Neural cell (in vitro differentiated cells): ENCODE data around the gene DARS1. TPM values are rescaled to one million over a fixed set of nuclear protein-coding genes. Genes with fewer than 3 reads are reported as not detected.

Experiments used
- H2AFZ ChIP-seq: fragments of 200-600, 300-800 bp; sonication (generic), shearing (Covaris generic); 2 replicates; pipeline ENCODE4 v1.6.0; 2014; ENCODE audit warnings: low read depth, mild to moderate bottlenecking, antibody characterized with exemption, low read length, moderate library complexity
- H3F3A ChIP-seq: fragments of 200-600 bp; shearing (Covaris generic); 2 replicates; pipeline ENCODE4 v1.6.1; 2016; ENCODE audit warnings: mild to moderate bottlenecking, moderate library complexity, mixed read lengths, antibody characterized with exemption, low read length; ENCODE audit not compliant: insufficient read depth, poor library complexity, severe bottlenecking
- H3K27ac ChIP-seq: fragments of 200-600, 300-800 bp; sonication (generic), shearing (Covaris generic); 2 replicates; pipeline ENCODE4 v1.5.1; 2014; ENCODE audit warnings: mild to moderate bottlenecking, low read length, moderate library complexity
- H3K27me3 ChIP-seq: fragments of 300-800, 200-600 bp; sonication (generic), shearing (Covaris generic); 2 replicates; pipeline ENCODE4 v1.6.0; 2014; ENCODE audit warnings: mild to moderate bottlenecking, low read depth, low read length, moderate library complexity; ENCODE audit not compliant: insufficient read depth
- H3K36me3 ChIP-seq: fragments of 300-800, 200-600 bp; sonication (generic), shearing (Covaris generic); 2 replicates; pipeline ENCODE4 v1.5.1; 2014; ENCODE audit warnings: mild to moderate bottlenecking, antibody characterized with exemption, low read length, moderate library complexity; ENCODE audit not compliant: insufficient read depth
- H3K4me2 ChIP-seq: fragments of 300-800, 200-600 bp; sonication (generic), shearing (Covaris generic); 2 replicates; pipeline ENCODE4 v1.6.0; 2014; ENCODE audit warnings: mild to moderate bottlenecking, low read length
- H3K4me3 ChIP-seq: fragments of 300-800, 200-600 bp; sonication (generic), shearing (Covaris generic); 2 replicates; pipeline ENCODE4 v1.5.1; 2014; ENCODE audit warnings: mild to moderate bottlenecking, low read length, moderate library complexity
- H3K79me2 ChIP-seq: fragments of 200-600 bp; shearing (Covaris generic); replicated peaks from 2 replicates; pipeline ENCODE4 v1.6.0; 2014; ENCODE audit warnings: mild to moderate bottlenecking, low read length, moderate library complexity; ENCODE audit not compliant: insufficient read depth
- H3K9ac ChIP-seq: fragments of 300-800, 200-600 bp; sonication (generic), shearing (Covaris generic); 2 replicates; pipeline ENCODE4 v1.6.1; 2016; ENCODE audit warnings: mild to moderate bottlenecking, low read length, mixed read lengths
- H3K9me2 ChIP-seq: fragments of 200-600 bp; shearing (Covaris generic); 2 replicates; pipeline ENCODE4 v1.6.1; 2016; ENCODE audit warnings: mild to moderate bottlenecking, low read length, mixed read lengths; ENCODE audit not compliant: insufficient read depth
- H3K9me3 ChIP-seq: fragments of 200-600, 300-800 bp; sonication (generic), shearing (Covaris generic); 2 replicates; pipeline ENCODE4 v1.6.1; 2016; ENCODE audit warnings: mild to moderate bottlenecking, mixed run types, low read length, moderate library complexity, mixed read lengths
- H4K20me1 ChIP-seq: fragments of 200-600 bp; shearing (Covaris generic); 2 replicates; pipeline ENCODE4 v1.6.1; 2016; ENCODE audit warnings: mild to moderate bottlenecking, mixed run types; ENCODE audit not compliant: insufficient read depth
- EP300 ChIP-seq: fragments of 450-650 bp; conservative IDR thresholded peaks from 2 replicates; pipeline ENCODE4 v1.6.1; 2014; ENCODE audit warnings: antibody characterized with exemption, mild to moderate bottlenecking, moderate library complexity; ENCODE audit not compliant: poor library complexity, severe bottlenecking
- EZH2 ChIP-seq: fragments of 200-600, 300-800 bp; shearing (Covaris generic), sonication (generic); IDR thresholded peaks from 2 replicates; pipeline ENCODE4 v1.6.1; 2014; ENCODE audit warnings: antibody characterized with exemption, low read length, borderline replicate concordance, mild to moderate bottlenecking; ENCODE audit not compliant: insufficient read depth, poor library complexity, severe bottlenecking
- MXI1 ChIP-seq: fragments of 450-650 bp; conservative IDR thresholded peaks from 2 replicates; pipeline ENCODE4 v1.6.1; 2014; ENCODE audit warnings: antibody characterized with exemption, mild to moderate bottlenecking; ENCODE audit not compliant: poor library complexity, severe bottlenecking
- POLR2AphosphoS5 ChIP-seq: IDR thresholded peaks from 2 replicates; pipeline ENCODE4 v1.6.1; 2012
- RAD21 ChIP-seq: fragments of 450-650 bp; conservative IDR thresholded peaks from 2 replicates; pipeline ENCODE4 v1.6.1; 2014; ENCODE audit warnings: antibody characterized with exemption, mild to moderate bottlenecking, moderate library complexity
- SMC3 ChIP-seq: fragments of 450-650 bp; conservative IDR thresholded peaks from 2 replicates; pipeline ENCODE4 v1.6.1; 2014; ENCODE audit warnings: antibody characterized with exemption, mild to moderate bottlenecking, moderate library complexity; ENCODE audit not compliant: poor library complexity
- TAF1 ChIP-seq: IDR thresholded peaks from 2 replicates; pipeline ENCODE4 v1.6.1; 2012; ENCODE audit warnings: low read depth
- polyA plus RNA-seq: library from polyadenylated mRNA; depleted of rRNA; stranded (reverse); fragments of >200 nt; gene quantifications from 2 replicates; pipeline ENCODE4 v1.2.3, GENCODE V29; 2014
- TF ChIP-seq, protein P1 (sequence below): IDR thresholded peaks from 2 replicates; pipeline ENCODE4 v1.6.1; 2012; ENCODE audit warnings: borderline replicate concordance
- TF ChIP-seq, protein P2 (sequence below): fragments of 450-650 bp; IDR thresholded peaks from 2 replicates; pipeline ENCODE4 v1.5.1; 2014; ENCODE audit warnings: antibody characterized with exemption, mild to moderate bottlenecking, moderate library complexity; ENCODE audit not compliant: poor library complexity, severe bottlenecking

DARS1 gene
- polyA plus RNA-seq, 1 donor from 2014 or later, result 37.9 TPM

DNA sequence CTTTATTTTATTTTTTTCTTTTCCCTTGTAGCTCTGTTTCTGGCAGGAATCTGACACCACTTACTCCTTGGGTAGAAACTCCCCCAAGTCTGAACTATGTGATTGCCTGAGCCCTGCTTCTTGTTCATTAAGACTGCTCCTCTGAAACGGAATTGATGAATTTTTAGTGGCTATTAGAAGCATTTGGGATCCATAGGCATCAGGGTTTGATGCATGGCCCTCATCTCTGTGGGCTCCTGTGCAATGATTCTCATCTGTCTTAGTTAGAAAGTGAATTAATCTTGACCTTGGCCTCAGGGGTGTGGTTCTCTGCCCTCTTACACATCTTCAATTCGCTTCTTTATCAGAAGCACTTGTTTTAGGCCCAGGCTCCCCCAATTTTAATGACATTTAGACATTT is 31.0 kb upstream of the DARS1 start:
- H2AFZ ChIP-seq, result no peak overlapping the region
- H3K4me3 ChIP-seq, result no peak overlapping the region
- no peak for TF ChIP-seq MXI1
- TF ChIP-seq SMC3, result no peak
- TF ChIP-seq EZH2, result no peak
- TF ChIP-seq POLR2AphosphoS5, result no peak
- TF ChIP-seq, protein P1, sequence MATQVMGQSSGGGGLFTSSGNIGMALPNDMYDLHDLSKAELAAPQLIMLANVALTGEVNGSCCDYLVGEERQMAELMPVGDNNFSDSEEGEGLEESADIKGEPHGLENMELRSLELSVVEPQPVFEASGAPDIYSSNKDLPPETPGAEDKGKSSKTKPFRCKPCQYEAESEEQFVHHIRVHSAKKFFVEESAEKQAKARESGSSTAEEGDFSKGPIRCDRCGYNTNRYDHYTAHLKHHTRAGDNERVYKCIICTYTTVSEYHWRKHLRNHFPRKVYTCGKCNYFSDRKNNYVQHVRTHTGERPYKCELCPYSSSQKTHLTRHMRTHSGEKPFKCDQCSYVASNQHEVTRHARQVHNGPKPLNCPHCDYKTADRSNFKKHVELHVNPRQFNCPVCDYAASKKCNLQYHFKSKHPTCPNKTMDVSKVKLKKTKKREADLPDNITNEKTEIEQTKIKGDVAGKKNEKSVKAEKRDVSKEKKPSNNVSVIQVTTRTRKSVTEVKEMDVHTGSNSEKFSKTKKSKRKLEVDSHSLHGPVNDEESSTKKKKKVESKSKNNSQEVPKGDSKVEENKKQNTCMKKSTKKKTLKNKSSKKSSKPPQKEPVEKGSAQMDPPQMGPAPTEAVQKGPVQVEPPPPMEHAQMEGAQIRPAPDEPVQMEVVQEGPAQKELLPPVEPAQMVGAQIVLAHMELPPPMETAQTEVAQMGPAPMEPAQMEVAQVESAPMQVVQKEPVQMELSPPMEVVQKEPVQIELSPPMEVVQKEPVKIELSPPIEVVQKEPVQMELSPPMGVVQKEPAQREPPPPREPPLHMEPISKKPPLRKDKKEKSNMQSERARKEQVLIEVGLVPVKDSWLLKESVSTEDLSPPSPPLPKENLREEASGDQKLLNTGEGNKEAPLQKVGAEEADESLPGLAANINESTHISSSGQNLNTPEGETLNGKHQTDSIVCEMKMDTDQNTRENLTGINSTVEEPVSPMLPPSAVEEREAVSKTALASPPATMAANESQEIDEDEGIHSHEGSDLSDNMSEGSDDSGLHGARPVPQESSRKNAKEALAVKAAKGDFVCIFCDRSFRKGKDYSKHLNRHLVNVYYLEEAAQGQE, result no peak
- TF ChIP-seq, protein P2, sequence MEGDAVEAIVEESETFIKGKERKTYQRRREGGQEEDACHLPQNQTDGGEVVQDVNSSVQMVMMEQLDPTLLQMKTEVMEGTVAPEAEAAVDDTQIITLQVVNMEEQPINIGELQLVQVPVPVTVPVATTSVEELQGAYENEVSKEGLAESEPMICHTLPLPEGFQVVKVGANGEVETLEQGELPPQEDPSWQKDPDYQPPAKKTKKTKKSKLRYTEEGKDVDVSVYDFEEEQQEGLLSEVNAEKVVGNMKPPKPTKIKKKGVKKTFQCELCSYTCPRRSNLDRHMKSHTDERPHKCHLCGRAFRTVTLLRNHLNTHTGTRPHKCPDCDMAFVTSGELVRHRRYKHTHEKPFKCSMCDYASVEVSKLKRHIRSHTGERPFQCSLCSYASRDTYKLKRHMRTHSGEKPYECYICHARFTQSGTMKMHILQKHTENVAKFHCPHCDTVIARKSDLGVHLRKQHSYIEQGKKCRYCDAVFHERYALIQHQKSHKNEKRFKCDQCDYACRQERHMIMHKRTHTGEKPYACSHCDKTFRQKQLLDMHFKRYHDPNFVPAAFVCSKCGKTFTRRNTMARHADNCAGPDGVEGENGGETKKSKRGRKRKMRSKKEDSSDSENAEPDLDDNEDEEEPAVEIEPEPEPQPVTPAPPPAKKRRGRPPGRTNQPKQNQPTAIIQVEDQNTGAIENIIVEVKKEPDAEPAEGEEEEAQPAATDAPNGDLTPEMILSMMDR, result no peak
- no peak for TF ChIP-seq EP300
- no peak for TF ChIP-seq RAD21
- no peak for TF ChIP-seq TAF1
- H3K9me2 ChIP-seq, result no peaks in the 10 kb centered on the region
- H3K27ac ChIP-seq, result no peak overlapping the region
- H3K79me2 ChIP-seq, result no peaks in the 10 kb centered on the region
- H3K9me3 ChIP-seq, result no peaks in the 10 kb centered on the region
- no peaks in the 10 kb centered on the region for H3F3A ChIP-seq
- H3K9ac ChIP-seq, result no peak overlapping the region
- no peaks in the 10 kb centered on the region for H3K27me3 ChIP-seq
- H4K20me1 ChIP-seq, result no peaks in the 10 kb centered on the region
- no peaks in the 10 kb centered on the region for H3K36me3 ChIP-seq
- H3K4me2 ChIP-seq, result no peak overlapping the region

DNA sequence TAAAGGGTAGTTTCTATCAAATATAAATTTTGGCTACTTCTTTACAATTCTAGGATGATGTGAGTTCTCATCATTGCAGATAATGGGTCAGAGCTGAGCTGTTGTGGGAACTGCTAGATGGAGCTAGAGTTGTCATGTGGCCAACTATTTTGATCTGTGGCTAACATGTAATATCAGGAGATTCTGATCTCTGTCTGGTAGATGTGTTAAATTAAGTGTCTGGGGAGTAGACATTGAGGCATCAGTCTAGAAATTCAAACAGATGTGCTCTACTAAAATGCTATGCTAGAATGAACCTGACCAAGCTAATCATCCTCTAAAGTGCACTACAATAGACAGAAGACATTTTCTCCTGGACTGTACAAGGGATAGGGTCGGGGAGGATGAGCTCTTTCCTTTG is 30.3 kb upstream of the DARS1 start:
- Histone ChIP-seq H3K79me2 (no peaks in the 10 kb centered on the region), H4K20me1 (no peaks in the 10 kb centered on the region), H3K4me2 (no peak overlapping the region), H3K9ac (no peak overlapping the region), H3K36me3 (no peaks in the 10 kb centered on the region), H3K9me3 (no peaks in the 10 kb centered on the region), H3K27me3 (no peaks in the 10 kb centered on the region), H3K9me2 (no peaks in the 10 kb centered on the region), H2AFZ (no peak overlapping the region), H3K4me3 (no peak overlapping the region), H3F3A (no peaks in the 10 kb centered on the region), H3K27ac (no peak overlapping the region)
- TF ChIP-seq MXI1, result no peak
- TF ChIP-seq, protein P1, result no peak
- TF ChIP-seq POLR2AphosphoS5, result no peak
- TF ChIP-seq RAD21, result no peak
- TF ChIP-seq SMC3, result no peak
- TF ChIP-seq EZH2, result no peak
